ENCODE results near the gene TESK2. TPM values are rescaled to one million over a fixed set of nuclear protein-coding genes. Genes with fewer than 3 reads are reported as not detected.

TESK2 gene
- total and polyA plus RNA-seq, 2 of the 13 experiments (the other 11 are each of a cell fraction or from before 2014, with no cell fraction given), result 5.5 to 9.6 TPM

DNA sequence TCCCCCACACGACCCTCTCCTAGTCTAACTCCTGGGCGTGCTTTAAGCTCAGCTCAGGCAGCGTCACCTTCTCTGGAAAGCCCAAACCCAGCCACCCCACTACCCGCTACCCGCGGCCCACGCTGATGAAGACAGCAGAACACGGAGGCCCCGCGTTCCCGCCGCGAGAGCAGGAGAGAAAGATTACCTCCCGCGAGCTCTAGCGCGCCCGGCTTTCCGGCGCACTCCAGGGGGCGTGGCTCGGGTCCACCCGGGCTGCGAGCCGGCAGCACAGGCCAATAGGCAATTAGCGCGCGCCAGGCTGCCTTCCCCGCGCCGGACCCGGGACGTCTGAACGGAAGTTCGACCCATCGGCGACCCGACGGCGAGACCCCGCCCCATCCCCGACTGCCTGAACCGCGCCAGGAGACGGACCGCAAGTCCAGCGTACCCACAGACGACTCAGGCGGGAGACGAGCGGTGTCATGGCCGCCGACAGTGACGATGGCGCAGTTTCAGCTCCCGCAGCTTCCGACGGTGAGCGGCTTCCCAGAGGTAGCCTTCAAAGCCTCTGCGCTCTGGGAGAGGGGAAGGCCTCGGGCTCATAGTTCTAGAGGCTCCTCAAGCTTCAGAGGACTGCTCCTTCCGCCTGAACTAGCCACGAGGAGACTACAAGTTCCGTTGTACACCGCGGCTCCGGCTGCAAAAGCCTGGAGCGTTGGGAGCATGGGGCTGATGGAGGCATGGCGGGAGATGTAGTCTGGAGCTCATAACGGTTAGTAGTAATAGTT, 151.0 kb downstream of the TESK2 start, which contains the start of the genes MUTYH and TOE1 (continued):
- TF ChIP-seq, protein P1, sequence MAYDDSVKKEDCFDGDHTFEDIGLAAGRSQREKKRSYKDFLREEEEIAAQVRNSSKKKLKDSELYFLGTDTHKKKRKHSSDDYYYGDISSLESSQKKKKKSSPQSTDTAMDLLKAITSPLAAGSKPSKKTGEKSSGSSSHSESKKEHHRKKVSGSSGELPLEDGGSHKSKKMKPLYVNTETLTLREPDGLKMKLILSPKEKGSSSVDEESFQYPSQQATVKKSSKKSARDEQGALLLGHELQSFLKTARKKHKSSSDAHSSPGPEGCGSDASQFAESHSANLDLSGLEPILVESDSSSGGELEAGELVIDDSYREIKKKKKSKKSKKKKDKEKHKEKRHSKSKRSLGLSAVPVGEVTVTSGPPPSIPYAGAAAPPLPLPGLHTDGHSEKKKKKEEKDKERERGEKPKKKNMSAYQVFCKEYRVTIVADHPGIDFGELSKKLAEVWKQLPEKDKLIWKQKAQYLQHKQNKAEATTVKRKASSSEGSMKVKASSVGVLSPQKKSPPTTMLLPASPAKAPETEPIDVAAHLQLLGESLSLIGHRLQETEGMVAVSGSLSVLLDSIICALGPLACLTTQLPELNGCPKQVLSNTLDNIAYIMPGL (CRISPR knock-in tag; IDR thresholded peaks at IDR 0.05; ENCODE audit: borderline replicate concordance in 1 of 2, low read depth in 1 of 2), result peak; percentile 75 to 86
- TF ChIP-seq NR2F1 (CRISPR knock-in tag; IDR thresholded peaks at IDR 0.05) (no peak), ZNF260 (CRISPR knock-in tag; IDR thresholded peaks at IDR 0.05; ENCODE audit: borderline replicate concordance, low read depth) (no peak), MED1 (CRISPR knock-in tag; IDR thresholded peaks at IDR 0.05) (peak; percentile 60; the same call in 1 of the 2 replicates), NKX3-1 (CRISPR knock-in tag; IDR thresholded peaks at IDR 0.05) (0 out of 2 replicates have a peak, but pooled peaks have one; percentile 63), KLF15 (CRISPR knock-in tag; IDR thresholded peaks at IDR 0.05; ENCODE audit: borderline replicate concordance) (no peak), POLR2A (IDR thresholded peaks at IDR 0.05; ENCODE audit: insufficient read depth in 1 of 2, low read depth in 2 of 2, low read length in 2 of 2) (peak; percentile 87 to 90), SATB2 (CRISPR knock-in tag; IDR thresholded peaks at IDR 0.05) (no peak), MYNN (CRISPR knock-in tag; IDR thresholded peaks at IDR 0.05; ENCODE audit: low read depth) (no peak; the same call in 1 of the 2 replicates), KAT7 (CRISPR knock-in tag; IDR thresholded peaks at IDR 0.05; ENCODE audit: borderline replicate concordance) (peak; percentile 25)
- TF ChIP-seq, protein P2, sequence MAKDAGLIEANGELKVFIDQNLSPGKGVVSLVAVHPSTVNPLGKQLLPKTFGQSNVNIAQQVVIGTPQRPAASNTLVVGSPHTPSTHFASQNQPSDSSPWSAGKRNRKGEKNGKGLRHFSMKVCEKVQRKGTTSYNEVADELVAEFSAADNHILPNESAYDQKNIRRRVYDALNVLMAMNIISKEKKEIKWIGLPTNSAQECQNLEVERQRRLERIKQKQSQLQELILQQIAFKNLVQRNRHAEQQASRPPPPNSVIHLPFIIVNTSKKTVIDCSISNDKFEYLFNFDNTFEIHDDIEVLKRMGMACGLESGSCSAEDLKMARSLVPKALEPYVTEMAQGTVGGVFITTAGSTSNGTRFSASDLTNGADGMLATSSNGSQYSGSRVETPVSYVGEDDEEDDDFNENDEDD (CRISPR knock-in tag; IDR thresholded peaks at IDR 0.05; ENCODE audit: borderline replicate concordance), result peak; percentile 94
- TF ChIP-seq, protein P3, sequence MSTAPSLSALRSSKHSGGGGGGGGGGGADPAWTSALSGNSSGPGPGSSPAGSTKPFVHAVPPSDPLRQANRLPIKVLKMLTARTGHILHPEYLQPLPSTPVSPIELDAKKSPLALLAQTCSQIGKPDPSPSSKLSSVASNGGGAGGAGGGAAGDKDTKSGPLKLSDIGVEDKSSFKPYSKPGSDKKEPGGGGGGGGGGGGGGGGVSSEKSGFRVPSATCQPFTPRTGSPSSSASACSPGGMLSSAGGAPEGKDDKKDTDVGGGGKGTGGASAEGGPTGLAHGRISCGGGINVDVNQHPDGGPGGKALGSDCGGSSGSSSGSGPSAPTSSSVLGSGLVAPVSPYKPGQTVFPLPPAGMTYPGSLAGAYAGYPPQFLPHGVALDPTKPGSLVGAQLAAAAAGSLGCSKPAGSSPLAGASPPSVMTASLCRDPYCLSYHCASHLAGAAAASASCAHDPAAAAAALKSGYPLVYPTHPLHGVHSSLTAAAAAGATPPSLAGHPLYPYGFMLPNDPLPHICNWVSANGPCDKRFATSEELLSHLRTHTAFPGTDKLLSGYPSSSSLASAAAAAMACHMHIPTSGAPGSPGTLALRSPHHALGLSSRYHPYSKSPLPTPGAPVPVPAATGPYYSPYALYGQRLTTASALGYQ (CRISPR knock-in tag; IDR thresholded peaks at IDR 0.05), result 0 out of 2 replicates have a peak, but pooled peaks have one; percentile 71
- TF ChIP-seq, protein P4, sequence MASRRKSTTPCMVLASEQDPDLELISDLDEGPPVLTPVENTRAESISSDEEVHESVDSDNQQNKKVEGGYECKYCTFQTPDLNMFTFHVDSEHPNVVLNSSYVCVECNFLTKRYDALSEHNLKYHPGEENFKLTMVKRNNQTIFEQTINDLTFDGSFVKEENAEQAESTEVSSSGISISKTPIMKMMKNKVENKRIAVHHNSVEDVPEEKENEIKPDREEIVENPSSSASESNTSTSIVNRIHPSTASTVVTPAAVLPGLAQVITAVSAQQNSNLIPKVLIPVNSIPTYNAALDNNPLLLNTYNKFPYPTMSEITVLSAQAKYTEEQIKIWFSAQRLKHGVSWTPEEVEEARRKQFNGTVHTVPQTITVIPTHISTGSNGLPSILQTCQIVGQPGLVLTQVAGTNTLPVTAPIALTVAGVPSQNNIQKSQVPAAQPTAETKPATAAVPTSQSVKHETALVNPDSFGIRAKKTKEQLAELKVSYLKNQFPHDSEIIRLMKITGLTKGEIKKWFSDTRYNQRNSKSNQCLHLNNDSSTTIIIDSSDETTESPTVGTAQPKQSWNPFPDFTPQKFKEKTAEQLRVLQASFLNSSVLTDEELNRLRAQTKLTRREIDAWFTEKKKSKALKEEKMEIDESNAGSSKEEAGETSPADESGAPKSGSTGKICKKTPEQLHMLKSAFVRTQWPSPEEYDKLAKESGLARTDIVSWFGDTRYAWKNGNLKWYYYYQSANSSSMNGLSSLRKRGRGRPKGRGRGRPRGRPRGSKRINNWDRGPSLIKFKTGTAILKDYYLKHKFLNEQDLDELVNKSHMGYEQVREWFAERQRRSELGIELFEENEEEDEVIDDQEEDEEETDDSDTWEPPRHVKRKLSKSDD (CRISPR knock-in tag; IDR thresholded peaks at IDR 0.05; ENCODE audit: low read depth), result peak; percentile 96
- TF ChIP-seq, protein P5, sequence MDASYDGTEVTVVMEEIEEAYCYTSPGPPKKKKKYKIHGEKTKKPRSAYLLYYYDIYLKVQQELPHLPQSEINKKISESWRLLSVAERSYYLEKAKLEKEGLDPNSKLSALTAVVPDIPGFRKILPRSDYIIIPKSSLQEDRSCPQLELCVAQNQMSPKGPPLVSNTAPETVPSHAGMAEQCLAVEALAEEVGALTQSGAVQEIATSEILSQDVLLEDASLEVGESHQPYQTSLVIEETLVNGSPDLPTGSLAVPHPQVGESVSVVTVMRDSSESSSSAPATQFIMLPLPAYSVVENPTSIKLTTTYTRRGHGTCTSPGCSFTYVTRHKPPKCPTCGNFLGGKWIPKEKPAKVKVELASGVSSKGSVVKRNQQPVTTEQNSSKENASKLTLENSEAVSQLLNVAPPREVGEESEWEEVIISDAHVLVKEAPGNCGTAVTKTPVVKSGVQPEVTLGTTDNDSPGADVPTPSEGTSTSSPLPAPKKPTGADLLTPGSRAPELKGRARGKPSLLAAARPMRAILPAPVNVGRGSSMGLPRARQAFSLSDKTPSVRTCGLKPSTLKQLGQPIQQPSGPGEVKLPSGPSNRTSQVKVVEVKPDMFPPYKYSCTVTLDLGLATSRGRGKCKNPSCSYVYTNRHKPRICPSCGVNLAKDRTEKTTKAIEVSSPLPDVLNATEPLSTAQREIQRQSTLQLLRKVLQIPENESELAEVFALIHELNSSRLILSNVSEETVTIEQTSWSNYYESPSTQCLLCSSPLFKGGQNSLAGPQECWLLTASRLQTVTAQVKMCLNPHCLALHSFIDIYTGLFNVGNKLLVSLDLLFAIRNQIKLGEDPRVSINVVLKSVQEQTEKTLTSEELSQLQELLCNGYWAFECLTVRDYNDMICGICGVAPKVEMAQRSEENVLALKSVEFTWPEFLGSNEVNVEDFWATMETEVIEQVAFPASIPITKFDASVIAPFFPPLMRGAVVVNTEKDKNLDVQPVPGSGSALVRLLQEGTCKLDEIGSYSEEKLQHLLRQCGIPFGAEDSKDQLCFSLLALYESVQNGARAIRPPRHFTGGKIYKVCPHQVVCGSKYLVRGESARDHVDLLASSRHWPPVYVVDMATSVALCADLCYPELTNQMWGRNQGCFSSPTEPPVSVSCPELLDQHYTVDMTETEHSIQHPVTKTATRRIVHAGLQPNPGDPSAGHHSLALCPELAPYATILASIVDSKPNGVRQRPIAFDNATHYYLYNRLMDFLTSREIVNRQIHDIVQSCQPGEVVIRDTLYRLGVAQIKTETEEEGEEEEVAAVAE (CRISPR knock-in tag; IDR thresholded peaks at IDR 0.05; ENCODE audit: borderline replicate concordance), result peak; percentile 46; the same call in 1 of the 2 replicates
